Measurements from ENCODE around the gene LIMS1.
A peak's percentile ranks its signal among the peaks of the same experiment; 100 is the strongest.
"Not testable (repeated sequence)": the region's sequence is repeated elsewhere in the genome, so short reads cannot be mapped to it uniquely, and the experiment has no call there.

LIMS1 gene

DNA sequence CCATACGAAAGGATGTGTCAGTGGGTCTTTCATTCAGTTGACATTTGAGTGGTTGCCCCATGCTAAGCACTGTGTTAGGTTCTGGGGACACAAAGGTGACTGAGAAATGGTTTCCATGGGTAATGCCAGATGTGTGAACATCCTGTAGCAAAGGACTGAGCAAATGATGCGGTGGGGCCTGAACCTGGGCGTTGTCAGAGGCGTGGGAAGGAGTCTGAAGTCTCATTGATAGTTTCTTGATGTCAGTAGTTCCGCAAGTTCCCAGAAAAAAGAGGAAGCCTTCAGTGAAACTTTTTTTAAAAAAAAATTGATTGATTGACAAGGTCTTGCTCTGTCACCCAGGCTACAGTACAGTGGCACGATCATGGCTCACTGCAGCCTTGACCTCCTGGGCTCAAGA is 56.9 kb downstream of the LIMS1 start:
- H3K4me3 ChIP-seq (ENCODE audit: low read length) = no peak overlapping the region
- DNase-seq (ENCODE audit: low read depth) = no peak
- TF ChIP-seq, protein P1, sequence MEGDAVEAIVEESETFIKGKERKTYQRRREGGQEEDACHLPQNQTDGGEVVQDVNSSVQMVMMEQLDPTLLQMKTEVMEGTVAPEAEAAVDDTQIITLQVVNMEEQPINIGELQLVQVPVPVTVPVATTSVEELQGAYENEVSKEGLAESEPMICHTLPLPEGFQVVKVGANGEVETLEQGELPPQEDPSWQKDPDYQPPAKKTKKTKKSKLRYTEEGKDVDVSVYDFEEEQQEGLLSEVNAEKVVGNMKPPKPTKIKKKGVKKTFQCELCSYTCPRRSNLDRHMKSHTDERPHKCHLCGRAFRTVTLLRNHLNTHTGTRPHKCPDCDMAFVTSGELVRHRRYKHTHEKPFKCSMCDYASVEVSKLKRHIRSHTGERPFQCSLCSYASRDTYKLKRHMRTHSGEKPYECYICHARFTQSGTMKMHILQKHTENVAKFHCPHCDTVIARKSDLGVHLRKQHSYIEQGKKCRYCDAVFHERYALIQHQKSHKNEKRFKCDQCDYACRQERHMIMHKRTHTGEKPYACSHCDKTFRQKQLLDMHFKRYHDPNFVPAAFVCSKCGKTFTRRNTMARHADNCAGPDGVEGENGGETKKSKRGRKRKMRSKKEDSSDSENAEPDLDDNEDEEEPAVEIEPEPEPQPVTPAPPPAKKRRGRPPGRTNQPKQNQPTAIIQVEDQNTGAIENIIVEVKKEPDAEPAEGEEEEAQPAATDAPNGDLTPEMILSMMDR (conservative IDR thresholded peaks at IDR 0.05; ENCODE audit: low read depth, low read length) = no peak

DNA sequence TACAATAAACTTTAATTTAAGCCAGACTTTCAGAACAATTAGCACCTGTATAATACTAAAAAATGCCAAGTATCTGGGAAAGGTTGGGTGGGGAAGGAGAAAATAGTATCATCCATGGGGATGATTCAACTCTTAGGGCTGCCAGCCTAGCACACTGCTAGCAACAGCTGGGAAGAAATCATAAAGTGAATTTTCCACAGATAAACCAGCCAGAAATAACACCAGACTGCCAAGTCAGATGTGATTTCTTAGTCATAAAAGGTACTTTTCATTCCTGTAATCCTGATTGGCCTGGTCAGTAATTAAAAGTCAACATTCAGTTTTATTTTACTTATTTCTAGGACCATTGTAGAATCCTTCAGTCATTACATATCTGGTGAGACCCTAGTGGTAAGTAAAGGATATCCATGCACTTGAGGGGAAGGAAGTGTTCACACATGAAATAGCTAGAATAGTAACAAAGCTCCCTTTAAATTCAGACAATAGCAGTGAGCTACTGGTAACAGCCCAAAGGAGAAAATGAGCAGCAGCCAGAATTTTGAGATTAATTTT is 59.4 kb downstream of the LIMS1 start:
- TF ChIP-seq, protein P1 (conservative IDR thresholded peaks at IDR 0.05; ENCODE audit: low read depth, low read length) = no peak
- DNase-seq (ENCODE audit: low read depth) = peak; percentile 56
- no peak overlapping the region for H3K4me3 ChIP-seq (ENCODE audit: low read length)

DNA sequence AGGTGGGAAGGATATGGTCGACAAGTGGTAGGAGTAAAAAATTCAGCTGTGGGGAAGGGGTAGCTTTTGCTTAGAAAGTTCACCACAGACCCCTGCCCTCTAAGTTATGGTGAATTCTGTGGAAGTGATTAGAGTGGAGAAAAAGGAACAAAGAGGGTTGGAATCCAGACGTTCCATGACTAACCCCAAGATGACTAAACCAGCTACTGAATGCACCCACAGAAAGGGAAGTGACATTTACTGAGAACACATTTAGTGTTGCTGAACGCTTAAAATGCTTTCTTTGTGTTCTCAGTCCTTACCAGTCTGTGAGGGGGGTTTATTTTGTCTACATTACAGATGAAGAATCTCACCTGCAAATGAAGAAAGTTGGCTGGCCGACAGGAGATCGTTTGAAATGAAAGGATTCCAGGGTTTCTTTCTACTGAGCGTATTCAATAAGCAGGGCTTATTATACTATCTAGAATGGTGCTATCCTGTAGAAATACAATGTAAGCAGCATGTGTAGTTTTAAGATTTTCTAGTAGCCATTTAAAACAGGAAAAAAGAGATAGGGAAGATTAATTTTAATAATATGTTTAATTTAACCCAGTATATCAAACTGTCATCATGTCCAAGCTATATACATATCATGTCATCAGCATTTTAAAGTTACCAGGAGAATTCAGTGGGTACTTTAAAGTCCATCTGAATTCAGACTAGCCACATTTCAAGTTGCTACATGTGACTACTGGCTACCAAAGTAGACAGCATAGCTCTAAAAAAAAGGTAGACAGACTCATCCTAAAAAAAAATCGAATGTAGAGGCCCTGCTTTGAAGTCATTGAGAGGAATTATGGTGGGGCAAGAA is 60.1 kb downstream of the LIMS1 start:
- peak; percentile 71 for DNase-seq (ENCODE audit: low read depth)
- TF ChIP-seq, protein P1 (conservative IDR thresholded peaks at IDR 0.05; ENCODE audit: low read depth, low read length) = no peak
- peak overlapping the region; percentile 7 for H3K4me3 ChIP-seq (ENCODE audit: low read length)

DNA sequence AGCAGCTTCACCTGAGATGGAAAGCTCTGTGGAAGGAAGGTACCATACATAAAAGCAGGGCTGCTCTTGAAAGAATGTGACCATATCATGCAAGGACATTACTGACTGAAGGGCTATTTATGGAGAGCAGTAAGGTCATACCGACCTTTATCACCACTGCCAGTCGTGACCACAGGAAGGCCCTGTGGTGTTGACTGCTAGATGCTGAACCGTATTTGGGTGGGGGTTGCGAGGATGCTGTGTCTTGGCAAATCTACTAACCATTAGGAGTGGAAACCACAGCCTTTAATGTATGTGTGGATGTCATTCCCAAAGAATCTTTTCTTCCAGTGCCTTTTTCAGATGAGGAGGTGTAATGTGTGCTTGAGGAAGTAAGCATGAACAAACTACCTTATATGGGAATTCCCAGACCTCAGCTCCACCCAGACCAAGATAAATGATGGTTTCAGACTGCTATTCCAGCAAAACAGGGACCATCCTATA is 60.8 kb downstream of the LIMS1 start:
- no peak for DNase-seq (ENCODE audit: low read depth)
- TF ChIP-seq, protein P1 (conservative IDR thresholded peaks at IDR 0.05; ENCODE audit: low read depth, low read length) = no peak
- H3K4me3 ChIP-seq (ENCODE audit: low read length) = no peak overlapping the region

DNA sequence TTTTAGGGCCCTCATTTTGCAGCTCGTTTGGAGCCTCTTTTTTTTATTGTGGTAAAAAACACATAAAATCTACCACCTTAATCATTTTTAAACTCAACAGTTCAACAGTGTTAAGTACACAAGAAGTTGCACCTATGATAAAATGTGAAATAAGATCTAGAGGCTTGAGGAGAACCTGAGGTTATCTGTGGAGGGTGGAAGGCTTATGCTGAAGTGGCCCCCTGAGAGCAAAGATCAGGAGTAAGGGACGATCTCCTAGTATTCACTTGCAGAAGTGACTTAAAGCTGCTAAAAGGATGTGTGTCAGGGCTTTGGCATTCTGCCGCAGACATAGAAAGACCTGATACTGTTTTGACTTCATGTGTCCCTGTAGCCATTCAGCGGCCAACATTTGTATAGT is 61.5 kb downstream of the LIMS1 start:
- not testable (repeated sequence) for H3K4me3 ChIP-seq (ENCODE audit: low read length); DNase-seq (ENCODE audit: low read depth)

DNA sequence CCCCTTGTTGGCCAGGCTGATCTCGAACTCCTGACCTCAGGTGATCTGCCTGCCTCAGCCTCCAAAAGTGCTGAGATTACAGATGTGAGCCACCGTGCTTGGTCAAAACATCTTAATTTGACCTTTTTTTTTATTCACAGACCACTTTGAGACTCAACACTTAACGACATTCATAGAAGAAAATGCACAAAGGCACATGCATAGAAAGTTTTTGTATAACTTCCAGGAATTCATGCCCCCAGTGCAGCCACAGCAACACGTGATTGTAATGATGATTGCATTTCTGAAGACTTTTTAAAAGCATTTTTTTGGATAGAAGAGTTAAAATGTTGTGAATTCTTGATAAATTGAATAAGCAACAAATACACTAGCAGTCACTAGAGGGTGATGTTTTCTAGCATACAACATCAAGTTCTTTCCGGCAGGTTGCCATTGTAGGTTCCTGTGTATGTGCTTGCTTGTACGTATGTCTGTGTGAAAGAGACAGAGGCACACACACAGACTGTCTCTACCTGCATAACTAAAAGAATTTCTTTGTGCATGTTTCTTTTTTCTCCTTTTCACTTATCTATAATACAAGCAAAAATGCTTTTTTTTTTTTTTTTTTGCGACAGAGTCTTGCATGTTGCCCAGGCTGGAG is 63.0 kb downstream of the LIMS1 start:
- TF ChIP-seq, protein P1 (conservative IDR thresholded peaks at IDR 0.05; ENCODE audit: low read depth, low read length) = peak; percentile 8
- DNase-seq (ENCODE audit: low read depth); H3K4me3 ChIP-seq (ENCODE audit: low read length): not testable (repeated sequence)

DNA sequence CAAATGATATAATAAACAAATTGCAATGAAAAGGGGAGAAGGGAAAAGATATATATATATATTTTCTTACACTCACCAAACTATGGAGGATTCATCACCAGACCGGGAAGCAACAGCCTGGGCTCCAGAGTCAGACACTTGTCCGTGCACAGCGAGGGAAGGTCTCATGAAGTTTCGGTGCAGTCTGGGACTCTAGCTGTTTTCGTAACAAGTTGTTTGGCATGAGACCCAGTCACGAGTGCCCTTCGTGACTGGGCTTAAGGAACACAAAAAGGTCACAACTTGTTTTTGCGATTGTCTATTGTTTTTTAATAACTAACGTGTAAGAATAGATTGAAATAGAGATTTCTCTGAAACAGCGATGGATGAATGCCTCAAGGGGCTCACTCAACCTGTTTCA is 66.9 kb downstream of the LIMS1 start:
- DNase-seq (ENCODE audit: low read depth); H3K4me3 ChIP-seq (ENCODE audit: low read length): not testable (repeated sequence)

DNA sequence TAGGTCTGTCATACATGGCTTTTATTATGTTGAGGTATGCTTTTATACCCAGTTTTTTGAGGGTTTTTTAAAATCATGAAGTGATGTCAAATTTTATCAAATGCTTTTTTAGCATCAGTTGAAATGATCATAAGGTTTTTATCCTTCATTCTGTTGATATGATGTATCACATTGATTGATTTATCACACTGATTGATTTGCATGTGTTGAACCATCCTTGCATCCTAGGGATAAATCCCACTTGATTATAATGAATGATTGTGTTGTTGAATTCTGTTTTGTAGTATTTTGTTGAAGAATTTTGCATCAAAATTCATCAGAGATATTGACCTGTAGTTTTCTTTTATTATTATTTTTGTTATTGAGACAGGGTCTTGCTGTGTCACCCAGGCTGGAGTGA is 68.2 kb downstream of the LIMS1 start:
- TF ChIP-seq, protein P1 (conservative IDR thresholded peaks at IDR 0.05; ENCODE audit: low read depth, low read length) = no peak
- no peak for DNase-seq (ENCODE audit: low read depth)
- no peak overlapping the region for H3K4me3 ChIP-seq (ENCODE audit: low read length)
